ENCODE measurements around the gene STING1.
"Not testable (repeated sequence)": the region's sequence is repeated elsewhere in the genome, so short reads cannot be mapped to it uniquely, and the experiment has no call there.

The STING1 gene

DNA sequence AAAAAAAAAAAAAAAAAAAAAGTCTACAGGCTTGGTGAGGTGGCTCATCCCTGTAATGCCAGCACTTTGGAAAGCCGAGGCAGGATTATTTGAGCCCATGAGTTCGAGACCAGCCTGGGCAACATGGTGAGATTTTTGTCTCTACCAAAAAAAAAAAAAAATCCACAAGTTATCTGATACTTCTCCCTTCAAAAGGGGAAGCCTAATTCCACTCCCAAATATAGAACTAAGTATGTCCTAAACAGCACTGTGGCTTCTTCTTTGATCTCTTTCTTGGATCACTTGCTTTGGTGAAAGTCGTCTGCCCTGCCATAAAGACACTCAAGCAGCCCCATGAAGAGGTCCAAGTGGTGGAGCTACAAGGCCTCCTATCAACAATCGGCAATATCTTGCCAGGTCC, 18.8 kb upstream of the STING1 start:
- no peak for DNase-seq

DNA sequence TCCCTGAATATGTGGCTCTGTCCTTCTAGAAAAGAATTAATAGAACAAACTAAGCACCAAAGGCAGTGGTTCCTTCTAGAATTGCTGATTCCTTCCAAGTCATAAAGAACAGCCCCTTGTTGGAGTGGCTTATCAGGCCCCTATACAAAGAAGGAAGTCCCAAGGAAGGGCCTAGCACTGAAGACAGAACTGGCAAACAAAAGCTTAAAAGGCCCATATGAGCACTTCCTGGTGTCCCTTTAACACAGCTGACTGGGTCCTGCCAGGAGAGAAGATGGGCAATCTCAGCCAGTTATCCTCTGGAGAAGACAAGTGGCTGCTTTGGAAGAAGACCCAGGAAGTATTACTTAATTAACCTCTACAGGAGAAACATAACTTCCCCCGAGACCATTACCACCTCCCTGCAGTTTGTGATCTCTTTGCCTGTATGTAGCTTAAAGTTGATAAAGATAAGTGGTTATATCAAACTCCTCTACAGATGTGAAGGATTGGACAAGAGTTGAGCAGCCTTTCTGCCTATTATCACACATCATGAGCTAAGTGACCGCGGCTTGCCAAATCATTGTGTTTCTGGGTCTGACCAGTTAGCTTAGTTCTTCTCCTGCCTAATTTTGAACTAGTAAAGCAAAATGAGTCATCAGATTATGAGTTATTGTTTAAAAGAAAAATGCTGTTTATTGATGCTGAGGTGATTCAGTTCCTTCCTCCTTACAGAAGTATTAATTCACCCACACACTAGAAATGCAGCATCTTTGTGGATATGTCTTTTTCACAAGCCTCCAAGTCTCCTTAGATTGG, 13.3 kb upstream of the STING1 start:
- DNase-seq, result no peak

- DNase-seq, result no peak
Observed at GRCh38 chr5:139494832-139495231, 12.3 kb upstream of the STING1 start.

GRCh38 chr5:139494256-139494655, 11.7 kb upstream of the STING1 start:
- no peak for DNase-seq

DNA sequence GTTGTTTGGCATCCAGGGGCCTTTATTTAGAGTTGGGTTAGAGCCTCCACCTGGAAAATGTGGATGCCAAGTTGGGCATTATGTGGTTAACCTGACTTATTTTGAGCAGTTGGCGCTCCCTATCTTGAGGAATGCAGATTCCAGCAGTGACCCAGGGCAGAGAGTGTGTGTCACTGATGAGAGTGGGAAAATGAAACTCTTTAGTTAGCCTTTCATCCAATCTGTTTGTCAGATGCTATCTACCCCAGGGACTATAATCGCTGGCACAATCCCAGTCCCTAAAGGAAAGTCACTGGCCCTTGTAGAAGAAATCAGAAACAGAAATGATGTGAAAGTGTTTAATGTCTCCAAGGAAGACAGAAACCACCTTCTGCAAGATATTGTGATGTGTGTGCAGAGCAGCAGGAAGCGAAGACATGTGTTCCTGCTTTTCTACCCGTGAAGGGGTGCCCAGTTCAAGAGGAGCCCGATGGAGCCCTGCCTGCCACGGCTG, 10.2 kb upstream of the STING1 start:
- no peak for DNase-seq

DNA sequence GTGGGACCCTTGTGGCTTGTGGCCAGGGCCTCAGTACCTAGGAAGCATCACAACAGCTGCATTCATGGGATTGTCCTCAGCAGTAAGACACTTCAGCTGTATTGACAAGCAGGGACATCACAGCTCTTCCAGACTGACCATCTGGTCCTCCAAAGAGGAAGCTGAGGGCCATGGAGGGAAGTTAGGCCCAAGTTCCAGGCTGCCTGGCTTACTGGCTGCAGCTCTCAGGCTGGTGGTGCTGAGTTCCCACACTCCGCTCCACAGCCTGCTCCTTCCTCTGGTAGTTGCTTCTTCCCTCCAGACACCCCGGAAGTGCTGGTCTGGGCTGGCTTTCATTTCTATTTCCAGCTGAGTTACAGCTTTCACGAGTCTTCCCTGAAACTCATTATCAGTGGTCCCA, 5.7 kb upstream of the STING1 start:
- DNase-seq, result peak; percentile 34

DNA sequence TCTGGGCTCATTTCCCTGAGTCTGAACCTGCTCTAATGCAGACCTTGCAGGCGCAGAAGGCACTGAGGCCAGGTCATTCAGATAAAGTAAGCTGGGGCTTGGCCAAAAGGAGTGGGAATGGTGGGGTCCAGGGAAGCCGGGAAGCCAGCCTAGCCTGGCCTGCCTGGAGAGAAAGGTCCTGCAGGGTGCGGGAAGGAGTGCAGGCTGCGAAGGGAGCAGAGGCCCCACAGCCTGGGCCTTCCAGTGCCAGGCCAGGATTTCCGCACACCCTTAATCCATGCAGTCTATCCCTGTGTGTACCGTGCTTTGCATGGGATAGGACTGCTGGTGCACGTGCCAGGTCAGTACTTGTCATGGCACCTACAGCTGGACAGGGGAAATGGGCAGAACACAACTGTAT, 3.6 kb upstream of the STING1 start:
- no peak for DNase-seq

DNA sequence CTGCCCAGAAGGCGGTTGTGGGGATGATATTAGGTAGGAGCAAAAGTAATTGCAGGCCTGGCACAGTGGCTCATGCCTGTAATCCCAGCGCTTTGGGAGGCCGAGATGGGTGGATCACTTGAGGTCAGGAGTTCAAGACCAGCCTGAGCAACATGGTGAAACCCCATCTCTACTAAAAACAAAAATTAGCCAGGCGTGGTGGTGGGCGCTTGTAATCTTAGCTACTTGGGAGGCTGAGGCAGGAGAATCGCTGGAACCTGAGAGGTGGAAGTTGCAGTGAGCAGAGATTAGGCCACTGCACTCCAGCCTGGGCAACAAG, 291 bp upstream of the STING1 start:
- not testable (repeated sequence) for DNase-seq

GRCh38 chr5:139481580-139482049, 943 bp downstream of the STING1 start:
- DNase-seq, result no peak

DNA sequence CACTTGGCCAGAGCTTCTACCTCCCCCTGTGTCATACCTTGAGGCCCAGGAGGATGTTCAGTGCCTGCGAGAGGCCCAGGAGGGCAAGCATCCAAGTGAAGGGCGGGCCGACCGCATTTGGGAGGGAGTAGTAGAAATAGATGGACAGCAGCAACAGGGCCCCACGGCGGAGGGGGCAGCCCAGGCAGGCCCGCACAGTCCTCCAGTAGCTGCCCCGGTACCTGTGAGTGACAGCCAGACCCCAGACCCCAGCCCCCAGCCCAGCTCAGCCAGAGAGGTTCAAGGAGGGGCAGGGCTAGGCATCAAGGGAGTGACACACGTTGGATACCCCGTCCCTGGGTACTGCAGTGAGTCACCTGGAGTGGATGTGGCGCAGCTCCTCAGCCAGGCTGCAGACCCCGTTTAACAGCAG, 1.4 kb downstream of the STING1 start:
- DNase-seq, result no peak

- not testable (repeated sequence) for DNase-seq
Observed at GRCh38 chr5:139479729-139480128, 2.8 kb downstream of the STING1 start.

DNA sequence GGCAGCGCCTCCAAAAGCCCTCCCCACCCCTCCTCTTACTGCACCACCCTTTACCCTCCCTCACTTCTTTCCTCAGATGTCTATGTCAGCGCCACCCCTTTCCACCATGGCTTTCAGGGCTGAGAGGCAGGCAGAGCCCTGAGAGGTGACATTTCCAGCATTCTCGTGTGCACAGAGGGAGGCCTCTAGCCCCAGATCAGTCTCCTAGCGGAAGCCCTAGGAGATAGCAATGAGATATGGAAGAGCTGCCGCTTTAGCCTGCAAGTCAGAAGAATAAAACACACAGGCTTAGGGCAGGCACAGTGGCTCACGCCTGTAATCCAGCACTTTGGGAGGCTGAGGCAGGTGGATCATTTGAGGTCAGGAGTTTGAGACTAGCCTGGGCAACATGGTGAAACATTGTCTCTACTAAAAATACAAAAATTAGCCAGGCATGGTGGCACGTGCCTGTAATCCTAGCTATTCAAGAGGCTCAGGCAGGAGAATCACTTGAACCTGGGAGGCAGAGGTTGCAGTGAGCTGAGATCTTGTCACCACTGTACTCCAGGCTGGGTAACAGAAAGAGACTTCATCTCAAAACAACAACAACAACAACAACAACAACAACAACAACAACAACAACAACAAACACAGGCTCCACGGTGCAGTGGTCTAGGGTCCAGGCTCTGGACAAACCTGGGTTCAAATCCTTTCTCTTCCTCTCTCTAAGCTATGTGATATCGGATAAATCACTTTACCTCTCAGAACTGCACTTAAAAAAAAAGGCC, 3.7 kb downstream of the STING1 start:
- DNase-seq, result not testable (repeated sequence)

GRCh38 chr5:139475865-139476617, 6.5 kb downstream of the STING1 start:
- no peak for DNase-seq

DNA sequence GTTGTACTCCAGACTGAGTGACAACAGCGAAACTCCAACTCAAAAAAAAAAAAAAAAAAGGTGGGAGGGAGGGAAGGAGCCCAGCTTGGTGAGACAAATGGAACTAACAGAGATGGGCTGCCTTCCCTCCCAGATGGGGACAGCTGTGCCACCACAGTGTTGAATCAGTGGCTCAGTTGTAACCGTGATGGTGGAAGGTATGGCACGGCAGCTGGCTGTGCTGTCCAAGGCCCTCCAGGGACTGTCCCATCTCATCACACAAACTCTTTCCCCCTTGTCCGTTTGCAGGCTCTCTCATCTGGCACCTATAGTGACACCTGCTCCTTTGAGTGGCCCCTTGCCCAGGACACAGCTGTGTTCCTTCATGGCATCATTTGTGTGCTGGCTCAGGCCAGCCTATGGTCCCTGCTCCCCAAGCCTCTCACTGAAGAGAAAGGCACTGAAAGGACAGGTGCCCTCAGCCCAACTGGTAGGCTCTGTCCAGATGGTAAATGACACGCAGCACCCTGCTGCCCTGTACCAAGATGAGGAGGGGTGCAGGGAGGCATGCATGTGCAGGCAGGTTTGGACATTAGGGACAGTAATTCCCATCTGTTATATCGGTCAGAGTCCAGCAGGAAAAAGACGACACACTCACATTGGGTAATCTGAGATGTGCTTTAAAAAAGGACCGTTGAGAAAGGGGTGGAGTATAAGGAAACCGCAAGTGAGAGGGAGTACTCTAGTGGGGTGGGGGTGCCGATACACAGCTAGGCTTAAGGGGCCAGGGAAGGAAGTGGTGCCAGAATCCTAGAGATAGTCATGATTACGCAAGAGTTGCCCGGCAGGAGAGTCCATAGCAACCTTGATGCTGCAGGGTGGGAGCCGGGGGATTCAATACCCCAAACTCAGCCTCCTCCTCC, 7.4 kb downstream of the STING1 start:
- no peak for DNase-seq

DNA sequence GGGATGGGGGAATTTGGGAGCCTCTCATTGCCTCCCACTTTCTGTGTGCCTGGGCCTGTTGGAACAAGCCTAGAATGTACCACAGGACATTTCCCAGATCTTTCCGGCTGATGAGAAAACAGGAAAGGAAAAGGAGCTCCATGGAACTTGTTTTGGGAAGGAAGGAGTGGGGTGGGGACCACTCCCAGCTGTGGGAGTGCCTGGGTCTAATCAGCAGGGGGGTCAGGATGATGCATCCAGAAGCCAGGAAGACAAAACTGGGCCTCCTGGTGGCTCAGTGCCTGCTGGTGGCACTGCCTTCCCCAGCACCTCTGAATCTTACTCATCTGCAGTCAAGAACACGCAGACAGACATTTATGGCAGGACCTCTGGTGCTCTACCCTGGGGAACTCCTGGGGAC, 9.0 kb downstream of the STING1 start:
- DNase-seq, result no peak

- DNase-seq, result no peak
Observed at GRCh38 chr5:139473105-139473504, 9.5 kb downstream of the STING1 start.

DNA sequence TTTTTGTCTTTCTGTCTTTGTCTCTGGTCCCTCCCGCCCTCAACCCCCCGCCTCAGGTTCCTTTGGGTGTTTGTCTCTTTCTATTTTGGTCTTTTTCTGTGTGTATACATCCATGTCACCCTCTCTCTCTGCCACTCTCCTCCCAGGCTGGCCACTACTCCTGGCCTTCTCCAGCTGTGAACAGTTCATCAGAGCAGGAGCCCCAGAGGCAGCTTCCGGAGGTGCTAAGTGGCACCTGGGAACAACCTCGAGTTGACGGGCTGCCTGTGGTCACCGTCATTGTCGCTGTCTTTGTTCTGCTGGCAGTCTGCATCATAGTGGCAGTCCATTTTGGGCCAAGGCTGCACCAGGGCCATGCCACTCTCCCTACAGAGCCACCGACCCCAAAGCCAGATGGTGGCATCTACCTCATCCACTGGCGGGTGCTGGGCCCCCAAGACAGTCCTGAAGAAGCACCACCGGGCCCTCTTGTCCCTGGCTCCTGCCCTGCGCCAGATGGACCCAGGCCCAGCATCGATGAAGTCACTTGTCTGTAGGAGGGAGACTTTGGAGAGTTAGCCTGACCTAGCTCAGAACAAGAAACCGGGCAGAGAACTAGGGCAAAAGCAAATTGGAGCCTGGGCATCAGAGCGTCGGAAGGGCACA, 10.1 kb downstream of the STING1 start:
- no peak for DNase-seq

DNA sequence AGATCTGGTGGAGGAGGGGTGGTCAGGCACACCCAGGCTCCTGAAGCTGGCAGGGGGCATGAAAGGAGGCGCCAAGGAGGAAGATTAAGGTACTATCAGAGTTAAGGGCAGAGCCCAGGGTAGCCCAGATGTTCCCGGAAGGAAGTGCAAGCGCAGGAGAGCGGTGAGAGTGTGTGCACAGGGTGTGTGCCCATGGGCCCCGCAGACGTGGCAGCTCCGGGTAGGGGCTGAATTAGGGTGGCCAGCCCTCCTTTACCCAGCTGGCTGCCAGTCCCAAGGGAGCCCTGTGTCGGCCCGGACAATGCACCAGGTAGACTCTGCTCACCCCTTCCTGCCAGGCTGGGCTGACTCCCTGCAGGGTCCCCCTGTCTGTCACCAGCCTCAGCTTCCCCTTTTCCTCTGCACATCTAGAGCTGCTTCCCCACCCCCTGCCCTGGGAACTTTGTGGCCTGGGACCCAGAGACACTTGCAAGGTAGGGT, 11.7 kb downstream of the STING1 start, which contains the start of gene SMIM33:
Gene SMIM33, plus strand, starts transcription at position 184 of the 480 bp plus-strand sequence. Its CDS starts 118 bp downstream, at position 302.
- peak; percentile 23 for DNase-seq

DNA sequence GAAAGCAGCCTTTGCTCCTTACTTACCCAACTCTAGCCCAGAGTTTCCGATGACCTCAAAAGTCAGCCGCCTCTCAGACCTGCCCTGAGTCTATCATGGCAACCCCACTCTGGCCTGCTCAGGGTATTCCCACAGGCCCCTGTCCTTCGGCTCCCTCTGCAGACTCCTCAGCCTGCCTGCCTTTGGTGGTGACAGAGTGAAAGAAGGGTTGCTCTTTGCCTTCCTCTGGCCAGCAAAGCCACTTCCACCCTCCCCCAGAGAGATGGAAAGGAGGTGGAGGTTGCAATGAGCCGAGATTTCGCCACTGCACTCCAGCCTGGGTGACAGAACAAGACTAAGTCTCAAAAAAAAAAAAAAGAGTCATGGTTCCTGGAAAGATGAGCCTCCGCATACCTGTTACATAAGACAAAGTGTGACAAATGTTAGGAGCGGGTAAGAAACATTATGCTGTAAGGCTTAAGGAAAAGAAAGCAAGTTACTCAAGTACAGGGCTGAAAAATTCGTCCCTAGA, 14.1 kb downstream of the STING1 start:
- peak; percentile 47 for DNase-seq

DNA sequence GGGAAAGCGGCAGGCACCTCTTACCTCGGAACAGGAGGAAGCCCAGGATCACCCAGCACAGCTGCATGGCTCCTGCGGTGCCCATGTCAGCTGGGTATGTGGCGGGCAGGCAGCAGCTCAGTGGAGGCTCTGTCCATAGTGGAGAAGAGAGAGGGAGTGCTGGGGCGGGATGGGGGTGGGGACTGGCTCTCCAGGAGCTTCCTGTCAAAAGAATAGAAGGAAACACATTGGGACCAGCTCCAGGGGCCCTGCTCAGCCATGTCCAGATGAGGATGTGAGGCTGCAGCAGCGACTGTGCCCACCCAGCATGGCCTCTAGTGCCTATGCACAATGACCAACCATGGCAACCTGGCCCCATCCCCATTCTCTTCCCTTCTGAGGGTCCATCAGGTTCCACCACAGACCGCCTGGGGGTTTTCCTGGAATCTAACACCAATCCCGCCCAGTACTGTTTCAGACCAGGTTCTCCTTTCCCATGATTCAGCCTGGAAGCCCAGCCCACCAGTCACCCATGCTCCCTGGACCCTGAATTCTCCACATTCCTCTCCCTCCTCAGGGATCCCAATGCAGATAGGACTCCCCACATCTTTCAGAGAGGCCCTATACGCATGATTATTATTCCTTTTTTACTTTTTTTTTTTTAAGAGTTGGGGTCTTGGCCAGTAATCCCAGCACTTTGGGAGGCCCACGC, 19.8 kb downstream of the STING1 start, which contains the start of gene ECSCR:
Gene ECSCR, minus strand, starts transcription at position 158 of the 691 bp plus-strand sequence. Its CDS starts 73 bp downstream, at position 85.
- DNase-seq, result no peak
